Cardiac fibroblast (primary cell): Measurements from ENCODE around the gene TRIOBP.

ENCODE experiments used
- DNase-seq, 2 donors: peaks; one replicate each; pipeline versions ENCODE4 v3.0.0 to v3.0.0-alpha.2; 2010; ENCODE audit warnings: low read depth in 2 of 2
- H3K4me3 ChIP-seq, 2 donors: replicated peaks in 1 of 2; 1 replicate in 1 of 2; 2 replicates in 1 of 2; pipeline ENCODE4 v1.5.1; 2011; ENCODE audit warnings: low read depth in 2 of 2, low read length in 2 of 2, mild to moderate bottlenecking in 2 of 2, moderate library complexity in 1 of 2
- TF ChIP-seq, protein P1 (sequence below): IDR thresholded peaks from one replicate; pipeline ENCODE4 v1.5.1; 2011; ENCODE audit warnings: low read depth, mild to moderate bottlenecking, low read length, inconsistent platforms

TRIOBP gene

DNA sequence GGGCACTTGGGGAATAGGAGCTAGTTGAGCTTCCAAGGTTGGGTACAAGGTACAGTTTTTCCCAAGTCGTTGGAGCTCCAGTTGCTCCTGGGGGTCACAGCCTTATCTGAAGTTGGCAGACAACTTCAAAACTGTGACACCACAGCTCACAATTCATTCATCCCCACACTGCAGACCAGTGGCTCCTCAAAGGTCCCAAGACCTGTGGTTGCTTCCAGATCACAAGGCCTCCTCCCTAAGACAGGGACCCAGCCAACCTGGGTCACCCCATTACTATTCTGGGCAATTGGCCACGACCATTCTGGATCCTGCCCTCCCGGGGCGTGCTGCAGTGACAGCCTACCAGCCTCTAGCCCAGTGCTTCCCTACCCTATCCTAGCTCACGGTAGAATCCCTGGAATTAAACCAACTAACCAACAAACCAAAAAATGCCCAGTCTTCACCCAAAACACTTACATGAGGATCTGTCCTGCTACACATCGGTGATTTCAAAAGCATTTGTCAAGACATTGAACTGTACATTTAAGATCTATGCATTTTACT lies 39.2 kb upstream of the TRIOBP start:
- TF ChIP-seq, protein P1, sequence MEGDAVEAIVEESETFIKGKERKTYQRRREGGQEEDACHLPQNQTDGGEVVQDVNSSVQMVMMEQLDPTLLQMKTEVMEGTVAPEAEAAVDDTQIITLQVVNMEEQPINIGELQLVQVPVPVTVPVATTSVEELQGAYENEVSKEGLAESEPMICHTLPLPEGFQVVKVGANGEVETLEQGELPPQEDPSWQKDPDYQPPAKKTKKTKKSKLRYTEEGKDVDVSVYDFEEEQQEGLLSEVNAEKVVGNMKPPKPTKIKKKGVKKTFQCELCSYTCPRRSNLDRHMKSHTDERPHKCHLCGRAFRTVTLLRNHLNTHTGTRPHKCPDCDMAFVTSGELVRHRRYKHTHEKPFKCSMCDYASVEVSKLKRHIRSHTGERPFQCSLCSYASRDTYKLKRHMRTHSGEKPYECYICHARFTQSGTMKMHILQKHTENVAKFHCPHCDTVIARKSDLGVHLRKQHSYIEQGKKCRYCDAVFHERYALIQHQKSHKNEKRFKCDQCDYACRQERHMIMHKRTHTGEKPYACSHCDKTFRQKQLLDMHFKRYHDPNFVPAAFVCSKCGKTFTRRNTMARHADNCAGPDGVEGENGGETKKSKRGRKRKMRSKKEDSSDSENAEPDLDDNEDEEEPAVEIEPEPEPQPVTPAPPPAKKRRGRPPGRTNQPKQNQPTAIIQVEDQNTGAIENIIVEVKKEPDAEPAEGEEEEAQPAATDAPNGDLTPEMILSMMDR = no peak
- peak overlapping the region; percentile 50 to 52 for H3K4me3 ChIP-seq
- no peak for DNase-seq

DNA sequence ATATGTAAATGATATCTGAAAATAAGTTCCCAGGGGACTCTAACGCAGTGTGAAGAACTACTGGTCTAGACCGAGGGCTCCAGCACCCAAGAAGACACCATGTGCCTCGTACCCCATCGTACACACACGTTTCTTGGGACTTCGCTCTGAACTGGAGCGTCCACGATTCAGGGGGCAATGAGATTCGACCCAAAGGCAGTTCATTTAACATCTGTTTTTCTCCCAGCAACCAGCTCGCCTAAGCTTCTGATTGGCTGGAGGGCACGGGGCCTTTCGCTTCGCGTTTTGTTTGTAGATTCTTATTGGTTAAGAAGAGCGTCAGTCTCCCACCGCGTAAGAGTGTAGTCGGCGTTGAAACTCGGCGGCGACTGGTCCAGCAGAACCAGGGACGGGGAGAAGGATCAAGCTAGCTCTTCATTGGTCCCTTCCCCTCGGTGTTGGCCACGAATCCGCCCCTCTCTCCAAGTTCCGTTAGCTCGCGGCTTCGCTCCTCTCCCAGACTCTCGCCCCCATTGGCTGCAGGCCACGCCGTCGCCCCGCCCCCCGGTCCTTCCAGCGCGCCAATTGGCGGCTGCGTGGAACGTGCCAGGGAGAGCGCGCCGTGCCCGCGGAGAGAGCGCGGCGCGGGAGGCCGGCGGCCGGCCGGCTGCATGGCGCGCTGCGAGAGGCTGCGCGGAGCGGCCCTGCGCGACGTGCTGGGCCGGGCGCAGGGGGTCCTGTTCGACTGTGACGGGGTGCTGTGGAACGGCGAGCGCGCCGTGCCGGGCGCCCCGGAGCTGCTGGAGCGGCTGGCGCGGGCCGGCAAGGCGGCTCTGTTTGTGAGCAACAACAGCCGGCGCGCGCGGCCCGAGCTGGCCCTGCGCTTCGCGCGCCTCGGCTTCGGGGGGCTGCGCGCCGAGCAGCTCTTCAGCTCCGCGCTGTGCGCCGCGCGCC lies 38.4 kb upstream of the TRIOBP start, which contains the start of gene PDXP:
Gene PDXP (plus strand): TSS at position 591 of the 933 bp plus-strand sequence. CDS start 60 bp downstream, at position 651.
- peak within 1 kb of the TSS; percentile 80 for H3K4me3 ChIP-seq
- peak; percentile 100 for DNase-seq
- TF ChIP-seq, protein P1 = no peak

DNA sequence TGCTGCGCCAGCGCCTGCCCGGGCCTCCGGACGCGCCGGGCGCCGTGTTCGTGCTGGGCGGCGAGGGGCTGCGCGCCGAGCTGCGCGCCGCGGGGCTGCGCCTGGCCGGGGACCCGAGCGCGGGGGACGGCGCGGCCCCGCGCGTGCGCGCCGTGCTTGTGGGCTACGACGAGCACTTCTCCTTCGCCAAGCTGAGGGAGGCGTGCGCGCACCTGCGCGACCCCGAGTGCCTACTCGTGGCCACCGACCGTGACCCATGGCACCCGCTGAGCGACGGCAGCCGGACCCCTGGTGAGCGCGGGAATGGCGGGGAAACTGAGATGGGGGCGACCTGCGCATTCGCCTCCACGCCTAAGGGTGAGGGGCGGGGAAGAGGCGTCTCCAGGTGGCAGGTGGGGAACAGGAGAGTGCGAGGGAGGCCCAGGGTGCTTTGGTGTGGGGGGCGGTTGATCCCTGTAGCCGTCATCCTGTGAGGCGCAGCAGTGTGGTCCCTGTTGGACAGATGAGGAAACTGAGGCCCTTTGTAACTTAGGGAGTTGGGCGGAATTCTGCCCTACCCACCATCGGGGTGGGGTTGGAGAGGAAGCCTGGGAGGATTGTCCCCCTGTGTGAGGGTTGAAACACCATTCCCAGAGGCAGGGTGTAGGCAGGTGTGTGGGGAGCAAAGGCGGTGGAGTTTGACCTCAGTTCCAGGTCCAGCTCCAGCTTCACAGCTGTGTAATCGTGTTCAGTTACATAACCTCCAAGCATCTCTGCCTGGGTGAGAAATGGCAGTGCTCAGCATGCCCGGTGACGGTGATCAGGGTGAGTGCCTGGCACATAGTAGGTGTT lies 37.6 kb upstream of the TRIOBP start:
- peak in 1 of 2 donors; percentile 15 for DNase-seq
- peak overlapping the region; percentile 80 for H3K4me3 ChIP-seq
- TF ChIP-seq, protein P1 = no peak

DNA sequence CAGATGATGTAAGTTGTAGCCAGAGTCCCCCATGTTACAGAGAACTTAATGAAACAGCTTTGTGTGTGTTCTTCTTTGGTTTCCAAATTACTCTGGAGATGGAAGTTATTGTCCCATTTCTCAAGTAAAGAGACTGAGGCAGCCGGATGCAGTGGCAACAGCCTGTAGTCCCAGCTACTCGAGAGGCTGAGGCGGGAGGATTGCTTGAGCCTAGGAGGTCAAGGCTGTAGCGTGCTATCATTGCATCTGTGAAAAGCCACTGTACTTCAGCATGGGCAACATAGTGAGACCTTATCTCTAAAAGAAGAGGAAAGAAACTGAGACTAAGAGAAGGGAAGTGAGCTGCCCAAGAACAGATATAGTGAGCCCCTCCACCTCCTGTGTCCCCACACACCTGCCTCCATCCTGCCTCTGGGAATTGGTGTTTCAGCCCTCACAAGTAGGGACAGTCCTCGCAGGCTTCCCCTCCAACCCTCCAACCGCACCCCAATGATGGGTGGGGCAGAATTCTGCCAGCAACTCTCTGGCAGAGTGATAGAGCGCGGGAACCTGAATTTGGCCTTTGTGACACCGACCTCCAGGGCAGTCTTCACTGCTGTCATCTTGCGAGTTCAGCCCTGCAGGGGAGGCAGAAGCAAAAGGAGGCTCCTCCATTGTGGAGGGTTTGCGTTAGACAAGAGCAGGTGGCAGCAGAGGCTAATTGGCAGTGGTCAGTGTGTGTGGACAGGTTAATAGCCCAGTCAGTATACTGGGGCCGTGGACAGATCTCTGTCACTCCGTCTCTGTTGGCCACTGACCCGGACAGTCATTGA lies 36.7 kb upstream of the TRIOBP start:
- DNase-seq = no peak
- H3K4me3 ChIP-seq = peak overlapping the region in 1 of 2 donors; percentile 80

DNA sequence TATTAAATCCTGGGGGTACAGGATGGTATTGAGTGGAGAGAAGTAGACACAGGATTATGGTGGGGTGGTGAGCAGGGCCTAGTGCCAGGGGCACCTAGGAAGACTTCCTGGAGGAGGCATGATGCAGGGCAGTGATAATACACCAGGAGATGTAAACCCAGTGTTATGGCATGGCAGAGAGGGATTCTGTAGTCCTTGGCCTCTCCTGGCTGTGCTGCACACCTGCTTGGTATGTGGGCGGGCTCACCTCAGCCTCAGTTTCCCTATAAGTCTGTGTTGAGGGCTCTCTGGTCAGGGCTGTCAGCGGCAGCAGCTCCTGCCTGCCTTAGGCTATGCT lies 36.2 kb upstream of the TRIOBP start:
- H3K4me3 ChIP-seq = no peak overlapping the region
- DNase-seq = no peak
- TF ChIP-seq, protein P1 = no peak

More for the DNA sequence above, 36.7 kb upstream of the TRIOBP start:
- TF ChIP-seq, protein P1 = no peak
